ENCODE data around the gene ZNF451.

Gene ZNF451

GRCh38 chr6:57215260-57215659, 125.3 kb downstream of the ZNF451 start:
- no peak for DNase-seq (ENCODE audit: low read depth, low spot score)
- Histone ChIP-seq H3K27ac (no peak overlapping the region), H3K9me3 (ENCODE audit: low read depth, low read length) (peaks cover 10% of the 10 kb centered on the region; the same call in 1 of the 2 replicates), H3K36me3 (ENCODE audit: insufficient read depth, low read length) (peaks cover 24% of the 10 kb centered on the region), H3K4me3 (no peak overlapping the region), H3K9ac (ENCODE audit: insufficient read length) (no peak overlapping the region)
- TF ChIP-seq EZH2 (IDR thresholded peaks at IDR 0.05) (no peak), POLR2AphosphoS5 (IDR thresholded peaks at IDR 0.05; ENCODE audit: borderline replicate concordance, low read depth, low read length) (no peak), FOXP2 (optimal IDR thresholded peaks at IDR 0.05; ENCODE audit: control extremely low read depth, extremely low read length, insufficient read depth) (no peak)

- H3K9me3 ChIP-seq (ENCODE audit: low read depth, low read length) = peaks cover 10% of the 10 kb centered on the region; the same call in 1 of the 2 replicates
- H3K9ac ChIP-seq (ENCODE audit: insufficient read length) = no peak overlapping the region
- TF ChIP-seq FOXP2 (optimal IDR thresholded peaks at IDR 0.05; ENCODE audit: control extremely low read depth, extremely low read length, insufficient read depth) (no peak), EZH2 (IDR thresholded peaks at IDR 0.05) (no peak), POLR2AphosphoS5 (IDR thresholded peaks at IDR 0.05; ENCODE audit: borderline replicate concordance, low read depth, low read length) (no peak)
- H3K27ac ChIP-seq = no peak overlapping the region
- no peak overlapping the region for H3K4me3 ChIP-seq
- peaks cover 26% of the 10 kb centered on the region for H3K36me3 ChIP-seq (ENCODE audit: insufficient read depth, low read length)
- no peak for DNase-seq (ENCODE audit: low read depth, low spot score)
Observed at GRCh38 chr6:57216235-57217101, 126.5 kb downstream of the ZNF451 start.

- Histone ChIP-seq H3K9me3 (ENCODE audit: low read depth, low read length) (peaks cover 10% of the 10 kb centered on the region; the same call in 1 of the 2 replicates), H3K9ac (ENCODE audit: insufficient read length) (no peak overlapping the region), H3K4me3 (no peak overlapping the region), H3K27ac (no peak overlapping the region), H3K36me3 (ENCODE audit: insufficient read depth, low read length) (peaks cover 26% of the 10 kb centered on the region)
- TF ChIP-seq POLR2AphosphoS5 (IDR thresholded peaks at IDR 0.05; ENCODE audit: borderline replicate concordance, low read depth, low read length) = no peak
- no peak for TF ChIP-seq EZH2 (IDR thresholded peaks at IDR 0.05)
- no peak for TF ChIP-seq FOXP2 (optimal IDR thresholded peaks at IDR 0.05; ENCODE audit: control extremely low read depth, extremely low read length, insufficient read depth)
- no peak for DNase-seq (ENCODE audit: low read depth, low spot score)
Observed at GRCh38 chr6:57217270-57217669, 127.3 kb downstream of the ZNF451 start.
